Parathyroid adenoma (tissue), 2 donors: ENCODE data around the gene GPR142.

Experiments used
- H2AFZ ChIP-seq: fragments of 300-600 bp; sonication (generic); one replicate; pipeline ENCODE4 v1.7.0; 2017; ENCODE audit warnings: antibody characterized with exemption, mild to moderate bottlenecking
- H3K27ac ChIP-seq: fragments of 300-600 bp; sonication (generic); one replicate; pipeline ENCODE4 v1.7.0; 2017
- H3K27me3 ChIP-seq: fragments of 300-600 bp; sonication (generic); one replicate; pipeline ENCODE4 v1.7.0; 2017; ENCODE audit warnings: low read length; ENCODE audit not compliant: control insufficient read depth, insufficient read depth
- H3K36me3 ChIP-seq: fragments of 300-600 bp; sonication (generic); one replicate; pipeline ENCODE4 v1.7.0; 2017; ENCODE audit warnings: low read length; ENCODE audit not compliant: control insufficient read depth, insufficient read depth
- H3K4me1 ChIP-seq: fragments of 300-600 bp; sonication (generic); one replicate; pipeline ENCODE4 v1.7.0; 2017; ENCODE audit warnings: control low read depth
- H3K4me2 ChIP-seq: fragments of 300-600 bp; sonication (generic); one replicate; pipeline ENCODE4 v1.7.0; 2017; ENCODE audit warnings: low read length
- H3K4me3 ChIP-seq: fragments of 300-600 bp; sonication (generic); one replicate; pipeline ENCODE4 v1.7.0; 2017; ENCODE audit warnings: low read depth, low read length
- H3K79me2 ChIP-seq: fragments of 300-600 bp; sonication (generic); one replicate; pipeline ENCODE4 v1.7.0; 2017; ENCODE audit warnings: control low read depth
- H3K9ac ChIP-seq: fragments of 300-600 bp; sonication (generic); one replicate; pipeline ENCODE4 v1.7.0; 2017; ENCODE audit warnings: mild to moderate bottlenecking
- H3K9me3 ChIP-seq: fragments of 300-600 bp; sonication (generic); one replicate; pipeline ENCODE4 v1.7.0; 2017; ENCODE audit warnings: low read length; ENCODE audit not compliant: control insufficient read depth
- TF ChIP-seq, protein P1 (sequence below): fragments of 300-600 bp; sonication (generic); IDR thresholded peaks from one replicate; pipeline ENCODE4 v1.7.0; 2017; ENCODE audit warnings: antibody characterized with exemption, mild to moderate bottlenecking
- donor health status: primary hyperparathyroidism.

The GPR142 gene

DNA sequence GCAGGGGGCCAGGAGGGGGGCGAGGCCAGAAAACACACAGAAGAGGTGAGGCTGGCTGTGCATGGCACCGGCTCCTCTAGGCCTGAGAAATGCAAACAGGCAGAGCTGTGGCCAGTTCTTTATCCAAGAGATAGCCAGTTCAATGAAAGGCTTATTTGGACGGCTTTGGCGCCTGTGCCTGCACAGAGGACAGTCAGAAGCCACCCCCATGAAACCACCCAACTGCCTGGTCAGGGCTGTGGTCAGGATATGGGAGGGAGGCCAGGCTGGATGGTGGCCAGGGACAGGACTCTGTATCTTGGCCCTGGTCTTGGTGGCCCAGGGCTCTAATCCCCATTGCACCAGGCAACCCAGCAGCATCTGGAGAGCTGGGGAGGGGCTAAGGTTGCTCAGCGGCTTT, 40.1 kb downstream of the GPR142 start:
- no peak overlapping the region for H3K9ac ChIP-seq
- no peak overlapping the region for H2AFZ ChIP-seq
- H3K4me1 ChIP-seq = peaks cover 4% of the 10 kb centered on the region
- TF ChIP-seq, protein P1, sequence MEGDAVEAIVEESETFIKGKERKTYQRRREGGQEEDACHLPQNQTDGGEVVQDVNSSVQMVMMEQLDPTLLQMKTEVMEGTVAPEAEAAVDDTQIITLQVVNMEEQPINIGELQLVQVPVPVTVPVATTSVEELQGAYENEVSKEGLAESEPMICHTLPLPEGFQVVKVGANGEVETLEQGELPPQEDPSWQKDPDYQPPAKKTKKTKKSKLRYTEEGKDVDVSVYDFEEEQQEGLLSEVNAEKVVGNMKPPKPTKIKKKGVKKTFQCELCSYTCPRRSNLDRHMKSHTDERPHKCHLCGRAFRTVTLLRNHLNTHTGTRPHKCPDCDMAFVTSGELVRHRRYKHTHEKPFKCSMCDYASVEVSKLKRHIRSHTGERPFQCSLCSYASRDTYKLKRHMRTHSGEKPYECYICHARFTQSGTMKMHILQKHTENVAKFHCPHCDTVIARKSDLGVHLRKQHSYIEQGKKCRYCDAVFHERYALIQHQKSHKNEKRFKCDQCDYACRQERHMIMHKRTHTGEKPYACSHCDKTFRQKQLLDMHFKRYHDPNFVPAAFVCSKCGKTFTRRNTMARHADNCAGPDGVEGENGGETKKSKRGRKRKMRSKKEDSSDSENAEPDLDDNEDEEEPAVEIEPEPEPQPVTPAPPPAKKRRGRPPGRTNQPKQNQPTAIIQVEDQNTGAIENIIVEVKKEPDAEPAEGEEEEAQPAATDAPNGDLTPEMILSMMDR = no peak
- H3K4me2 ChIP-seq = no peak overlapping the region
- no peaks in the 10 kb centered on the region for H3K79me2 ChIP-seq
- H3K4me3 ChIP-seq = no peak overlapping the region
- no peak overlapping the region for H3K27ac ChIP-seq
- no peaks in the 10 kb centered on the region for H3K9me3 ChIP-seq
- H3K36me3 ChIP-seq = no peaks in the 10 kb centered on the region
- H3K27me3 ChIP-seq = no peaks in the 10 kb centered on the region

- Histone ChIP-seq H2AFZ (no peak overlapping the region), H3K27me3 (no peaks in the 10 kb centered on the region), H3K9ac (no peak overlapping the region), H3K36me3 (no peaks in the 10 kb centered on the region), H3K79me2 (no peaks in the 10 kb centered on the region), H3K27ac (no peak overlapping the region), H3K4me1 (peaks cover 4% of the 10 kb centered on the region), H3K9me3 (no peaks in the 10 kb centered on the region), H3K4me3 (no peak overlapping the region), H3K4me2 (no peak overlapping the region)
- TF ChIP-seq, protein P1 = no peak
Measured at GRCh38 chr17:74408262-74408661, 41.0 kb downstream of the GPR142 start.

DNA sequence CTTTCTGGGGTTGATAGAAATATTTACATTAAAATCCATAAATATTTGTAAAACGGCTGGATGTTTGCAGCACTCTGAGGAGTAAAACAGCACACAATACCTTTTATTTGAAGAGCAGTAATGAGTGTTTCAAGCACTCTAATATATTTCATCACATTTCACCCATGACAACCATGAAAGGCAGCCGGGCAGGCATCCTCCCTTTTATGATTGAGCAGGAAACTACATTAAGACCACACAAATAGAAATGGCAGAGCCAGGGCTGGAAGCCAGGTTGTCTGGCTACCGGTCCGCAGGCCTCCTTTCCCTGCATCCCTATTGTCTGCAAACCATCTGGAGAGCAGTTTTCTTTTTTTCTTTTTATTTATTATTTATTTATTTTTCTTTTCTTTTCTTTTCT, 41.5 kb downstream of the GPR142 start:
- Histone ChIP-seq H2AFZ (no peak overlapping the region), H3K79me2 (no peaks in the 10 kb centered on the region), H3K9ac (no peak overlapping the region), H3K9me3 (no peaks in the 10 kb centered on the region), H3K4me2 (no peak overlapping the region), H3K4me1 (no peaks in the 10 kb centered on the region), H3K36me3 (no peaks in the 10 kb centered on the region), H3K27me3 (no peaks in the 10 kb centered on the region), H3K27ac (no peak overlapping the region), H3K4me3 (no peak overlapping the region)
- TF ChIP-seq, protein P1 = no peak

DNA sequence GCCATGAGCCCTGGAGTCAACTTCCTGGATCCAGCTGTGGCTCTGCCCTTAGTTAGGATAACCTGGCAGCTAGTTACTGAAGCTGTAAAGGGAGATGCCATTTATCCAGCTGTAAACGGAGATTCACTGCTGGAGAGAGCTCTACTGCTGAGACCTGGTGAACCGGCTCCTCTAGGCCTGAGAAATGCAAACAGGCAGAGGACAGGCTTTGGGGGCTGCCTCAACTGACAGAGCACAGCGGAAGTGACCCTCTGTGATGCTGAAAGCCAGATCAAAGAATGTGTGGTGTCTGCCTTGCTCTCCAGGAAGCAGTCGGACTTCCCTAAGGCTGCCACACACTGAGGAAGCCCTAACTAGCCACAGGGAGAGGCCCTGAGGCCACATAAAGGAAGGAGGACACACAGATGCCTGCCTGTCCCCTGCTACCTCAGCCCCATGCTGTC, 42.7 kb downstream of the GPR142 start:
- no peak overlapping the region for H3K27ac ChIP-seq
- H2AFZ ChIP-seq = no peak overlapping the region
- H3K4me3 ChIP-seq = no peak overlapping the region

DNA sequence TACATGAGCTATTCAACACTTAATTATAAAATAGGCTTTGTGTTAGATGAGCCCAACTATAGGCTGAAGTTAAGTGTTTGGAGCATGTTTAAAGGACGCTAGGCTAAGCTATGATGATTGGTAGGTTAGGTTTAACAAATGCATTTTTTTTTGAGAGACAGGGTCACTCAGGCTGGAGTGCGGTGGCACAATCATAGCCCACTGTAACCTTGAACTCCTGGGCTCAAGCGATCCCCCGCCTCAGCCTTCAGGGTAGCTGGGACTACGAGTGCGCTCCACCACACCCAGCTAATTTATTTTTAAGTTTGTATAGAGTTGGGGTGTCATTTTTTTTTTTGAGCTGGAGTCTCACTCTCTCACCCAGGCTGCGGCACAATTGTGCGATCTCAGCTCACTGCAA, 45.3 kb downstream of the GPR142 start:
- Histone ChIP-seq H3K9me3 (no peaks in the 10 kb centered on the region), H3K9ac (no peak overlapping the region), H3K36me3 (no peaks in the 10 kb centered on the region), H3K4me2 (no peak overlapping the region), H3K4me1 (no peaks in the 10 kb centered on the region), H3K4me3 (no peak overlapping the region), H3K79me2 (no peaks in the 10 kb centered on the region), H3K27me3 (no peaks in the 10 kb centered on the region), H3K27ac (no peak overlapping the region), H2AFZ (no peak overlapping the region)
- TF ChIP-seq, protein P1 = no peak

More for the DNA sequence above, 42.7 kb downstream of the GPR142 start:
- TF ChIP-seq, protein P1 = no peak
- no peaks in the 10 kb centered on the region for H3K27me3 ChIP-seq
- H3K9me3 ChIP-seq = no peaks in the 10 kb centered on the region
- H3K4me2 ChIP-seq = no peak overlapping the region
- H3K79me2 ChIP-seq = no peaks in the 10 kb centered on the region
- H3K36me3 ChIP-seq = no peaks in the 10 kb centered on the region
- no peak overlapping the region for H3K9ac ChIP-seq
- no peaks in the 10 kb centered on the region for H3K4me1 ChIP-seq
